GM12864 (cell line): ENCODE measurements around the gene SOX14.

Experiments
- DNase-seq: peaks from one replicate; pipeline ENCODE4 v3.0.0-alpha.2; 2011; ENCODE audit warnings: low read depth
- H3K4me3 ChIP-seq: 2 replicates; pipeline ENCODE4 v1.5.1; 2011; ENCODE audit warnings: mild to moderate bottlenecking, low read depth, low read length, control low read depth
- CTCF ChIP-seq: IDR thresholded peaks from 2 replicates; pipeline ENCODE4 v1.5.1; 2011; ENCODE audit warnings: low read depth, mild to moderate bottlenecking, moderate library complexity, low read length, control low read depth, inconsistent platforms; ENCODE audit errors: missing control alignments

The SOX14 gene

GRCh38 chr3:137759505-137759904, 4.6 kb upstream of the SOX14 start:
- no peak for TF ChIP-seq CTCF
- DNase-seq: no peak

GRCh38 chr3:137760341-137761098, 3.6 kb upstream of the SOX14 start:
- DNase-seq: no peak
- no peak for TF ChIP-seq CTCF
- no peak overlapping the region for H3K4me3 ChIP-seq

More at GRCh38 chr3:137759505-137759904, 4.6 kb upstream of the SOX14 start:
- H3K4me3 ChIP-seq: no peak overlapping the region

- no peak for DNase-seq
- no peak for TF ChIP-seq CTCF
- no peak overlapping the region for H3K4me3 ChIP-seq
Observed at GRCh38 chr3:137761099-137761562, 3.0 kb upstream of the SOX14 start.

GRCh38 chr3:137761563-137762503, 2.3 kb upstream of the SOX14 start:
- TF ChIP-seq CTCF: no peak
- no peak for DNase-seq
- H3K4me3 ChIP-seq: no peak overlapping the region

GRCh38 chr3:137762674-137763593, 1.2 kb upstream of the SOX14 start:
- no peak for DNase-seq
- H3K4me3 ChIP-seq: no peak overlapping the region
- TF ChIP-seq CTCF: no peak

- DNase-seq: no peak
- no peak overlapping the region for H3K4me3 ChIP-seq
- no peak for TF ChIP-seq CTCF
Observed at GRCh38 chr3:137763594-137763938, 549 bp upstream of the SOX14 start.
